Lung (tissue), 12 donors: ENCODE measurements around the gene USP12. TPM values are rescaled to one million over a fixed set of nuclear protein-coding genes. Genes with fewer than 3 reads are reported as not detected.

ENCODE experiments used
- ATAC-seq: fragments of 200-7000 bp; cut with Tn5 transposase; one replicate; pipeline ENCODE4 v1.9.1; 2020; ENCODE audit warnings: moderate number of reproducible peaks; ENCODE audit not compliant: insufficient read depth, low FRiP score
- DNase-seq, 3 donors: peaks; one replicate each; pipeline ENCODE4 v3.0.0-alpha.2; 2013 to 2017
- H3K27ac ChIP-seq, 2 donors: one replicate each; pipeline ENCODE4 v1.5.1; 2013; ENCODE audit warnings: mild to moderate bottlenecking in 2 of 2, moderate library complexity in 2 of 2, control low read depth in 1 of 2, inconsistent platforms in 1 of 2, low read depth in 1 of 2, low read length in 1 of 2
- H3K27me3 ChIP-seq, 3 donors: one replicate each; pipeline ENCODE4 v1.5.1; 2013; ENCODE audit warnings: low read length in 2 of 3; ENCODE audit not compliant: control insufficient read depth in 3 of 3, insufficient read depth in 3 of 3
- H3K36me3 ChIP-seq, 4 donors: one replicate each; pipeline ENCODE4 v1.5.1; 2013; ENCODE audit warnings: low read length in 4 of 4, mild to moderate bottlenecking in 1 of 4, moderate library complexity in 1 of 4; ENCODE audit not compliant: control insufficient read depth in 4 of 4, insufficient read depth in 4 of 4
- H3K4me1 ChIP-seq, 5 donors: one replicate each; pipeline ENCODE4 v1.5.1; 2013; ENCODE audit warnings: low read length in 5 of 5, mild to moderate bottlenecking in 2 of 5, moderate library complexity in 1 of 5; ENCODE audit not compliant: control insufficient read depth in 5 of 5, insufficient read depth in 5 of 5
- H3K4me3 ChIP-seq: one replicate; pipeline ENCODE4 v1.5.1; 2013; ENCODE audit warnings: mild to moderate bottlenecking, control low read depth, moderate library complexity
- H3K9ac ChIP-seq, 2 donors: one replicate each; pipeline ENCODE4 v1.5.1; 2013; ENCODE audit warnings: low read length in 2 of 2, control low read depth in 1 of 2; ENCODE audit not compliant: insufficient read depth in 1 of 2
- H3K9me3 ChIP-seq, 4 donors: one replicate each; pipeline ENCODE4 v1.5.1; 2013; ENCODE audit warnings: low read length in 3 of 4, mild to moderate bottlenecking in 1 of 4, moderate library complexity in 1 of 4; ENCODE audit not compliant: control insufficient read depth in 4 of 4, insufficient read depth in 3 of 4
- CTCF ChIP-seq: IDR thresholded peaks from 2 replicates; pipeline ENCODE4 v1.5.1; 2012; ENCODE audit warnings: mild to moderate bottlenecking; ENCODE audit errors: control extremely low read depth, extremely low read depth
- WGBS, 2 donors: extraction: QIAGEN DNeasy Blood & Tissue Kit; methylation state at CpG; one replicate each; pipeline ENCODE4 v1.1.7; 2013; 5-methylcytosine and 5-hydroxymethylcytosine counted together
- polyA plus RNA-seq, 2 donors: library from polyadenylated mRNA; stranded (reverse); fragments of 200-250 nt; gene quantifications; one replicate each; pipeline ENCODE4 v1.2.1, GENCODE V29; 2013
- total RNA-seq, 2 donors: library from RNA; depleted of rRNA in 1 of 2; stranded (reverse); fragments of >200 nt in 1 of 2; gene quantifications; one replicate each; pipeline ENCODE4 v1.2.1, GENCODE V29; 2014 to 2021
- donor health status: control.
- donor health status: control.
- donor health status: Bipolar disorder and iron deficiency.
- donor health status: healthy.
- donor health status: DM: yes; HTN: yes; CAD: no.

The USP12 gene
- total and polyA plus RNA-seq, 4 donors, result 12.6 to 60.0 (median 19.2) TPM

DNA sequence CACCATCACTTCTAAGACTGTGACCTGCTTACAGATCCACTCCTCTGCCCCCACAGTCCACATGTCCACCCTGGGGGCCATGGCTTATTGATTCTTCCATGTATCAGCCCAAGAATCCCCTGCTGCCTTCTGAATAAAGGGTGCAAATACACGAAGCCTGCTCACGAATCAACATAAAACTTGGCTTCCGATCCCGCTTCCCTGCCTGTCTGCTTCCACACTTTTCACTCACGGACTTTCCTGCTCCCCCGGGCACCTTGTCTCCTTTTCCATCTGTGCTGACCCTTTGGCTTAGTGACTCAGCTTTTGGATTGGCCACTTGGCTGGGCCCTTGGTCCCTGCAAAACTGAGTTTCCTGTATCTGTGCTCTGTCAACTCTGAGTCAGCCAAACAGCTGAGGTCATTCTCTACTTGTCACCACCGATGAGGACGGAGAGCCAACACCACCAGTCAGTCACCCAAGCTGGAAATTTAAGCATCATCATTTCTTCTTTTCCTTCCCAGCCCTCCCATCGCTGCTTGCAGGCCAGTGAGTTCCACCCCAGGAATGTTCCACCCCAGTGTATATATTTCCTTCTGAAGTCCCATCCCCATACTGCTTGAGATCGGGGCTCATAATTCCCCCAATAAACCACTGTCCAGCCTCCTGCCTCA lies 11.4 kb upstream of the USP12 start:
- no peaks in the 10 kb centered on the region for H3K9me3 ChIP-seq
- H3K4me3 ChIP-seq, result no peak overlapping the region
- TF ChIP-seq CTCF, result no peak
- no peak overlapping the region for H3K9ac ChIP-seq
- WGBS, 2 donors, result 55 to 73% methylated on average over 10 of the region's 10 CpGs
- DNase-seq, result peak in 1 of 3 donors; percentile 18
- H3K36me3 ChIP-seq, result no peaks in the 10 kb centered on the region
- no peaks in the 10 kb centered on the region for H3K27me3 ChIP-seq
- H3K27ac ChIP-seq, result peak overlapping the region in 1 of 2 donors; percentile 49
- peak; percentile 88 for ATAC-seq
- peaks cover 0 to 3% (median 0%) of the 10 kb centered on the region in 5 donors for H3K4me1 ChIP-seq

GRCh38 chr13:27182054-27182453 lies 10.4 kb upstream of the USP12 start:
- 90 to 95% methylated on average over 2 of the region's 2 CpGs for WGBS, 2 donors

DNA sequence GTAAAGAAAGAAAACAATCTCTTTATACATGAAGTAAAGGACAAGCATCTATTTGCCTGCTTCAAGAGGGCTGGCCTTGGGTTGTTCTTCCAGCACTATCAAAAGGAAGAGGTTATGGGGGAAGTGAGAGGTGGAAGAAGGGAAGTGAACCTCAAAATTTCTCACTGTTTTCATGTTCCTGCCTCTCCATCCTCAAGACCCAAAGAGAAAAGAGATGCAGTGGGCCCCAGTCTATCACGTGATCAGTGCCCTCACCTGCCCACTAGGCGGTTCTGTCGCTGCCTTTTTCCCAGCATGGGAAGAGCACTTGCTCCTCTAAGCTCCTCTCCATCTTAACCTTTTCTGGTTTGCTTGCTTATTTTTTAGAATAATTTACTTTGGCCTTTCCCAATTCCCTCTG lies 6.2 kb upstream of the USP12 start:
- Histone ChIP-seq H3K4me1 (peaks cover 0 to 4% (median 0%) of the 10 kb centered on the region in 5 donors), H3K36me3 (no peaks in the 10 kb centered on the region), H3K27ac (no peak overlapping the region), H3K9me3 (no peaks in the 10 kb centered on the region), H3K9ac (no peak overlapping the region), H3K27me3 (no peaks in the 10 kb centered on the region), H3K4me3 (no peak overlapping the region)
- 53 to 68% methylated on average over 3 of the region's 3 CpGs for WGBS, 2 donors
- DNase-seq (no peak), ATAC-seq (no peak)
- no peak for TF ChIP-seq CTCF

More at GRCh38 chr13:27182054-27182453, 10.4 kb upstream of the USP12 start:
- DNase-seq (no peak), ATAC-seq (no peak)
- no peak for TF ChIP-seq CTCF
- no peaks in the 10 kb centered on the region for H3K27me3 ChIP-seq
- no peak overlapping the region for H3K4me3 ChIP-seq
- H3K4me1 ChIP-seq, result peaks cover 0 to 4% (median 2%) of the 10 kb centered on the region in 5 donors
- H3K36me3 ChIP-seq, result no peaks in the 10 kb centered on the region
- H3K9ac ChIP-seq, result no peak overlapping the region
- no peak overlapping the region for H3K27ac ChIP-seq
- no peaks in the 10 kb centered on the region for H3K9me3 ChIP-seq
